Measurements from ENCODE around the gene PLXNA2. TPM values are rescaled to one million over a fixed set of nuclear protein-coding genes. Genes with fewer than 3 reads are reported as not detected.

The PLXNA2 gene
- polyA plus RNA-seq, 1 donor from 2014 or later, result 0.15 TPM

DNA sequence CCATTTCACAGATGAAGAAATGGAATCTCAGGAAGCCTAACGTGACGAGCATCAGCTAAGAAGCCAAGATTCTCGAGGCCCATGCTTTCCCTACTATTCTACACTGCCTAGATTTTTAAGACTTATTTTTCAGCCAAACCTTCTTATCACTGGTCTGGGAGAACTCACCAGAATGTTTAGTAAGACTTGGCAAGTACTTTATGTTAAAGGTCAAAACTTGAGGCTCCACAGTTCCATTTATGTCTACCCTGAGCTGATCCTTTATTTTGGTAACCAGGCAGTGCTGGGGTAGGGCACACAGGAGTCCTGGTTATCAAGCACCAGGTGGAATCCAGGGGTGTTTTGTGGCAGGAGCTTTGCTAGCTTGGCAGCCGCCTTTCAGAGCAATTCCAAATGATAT lies 16.8 kb downstream of the PLXNA2 start:
- Mint-ChIP-seq H3K4me1 (no peaks in the 10 kb centered on the region), H3K27ac (no peak overlapping the region)

DNA sequence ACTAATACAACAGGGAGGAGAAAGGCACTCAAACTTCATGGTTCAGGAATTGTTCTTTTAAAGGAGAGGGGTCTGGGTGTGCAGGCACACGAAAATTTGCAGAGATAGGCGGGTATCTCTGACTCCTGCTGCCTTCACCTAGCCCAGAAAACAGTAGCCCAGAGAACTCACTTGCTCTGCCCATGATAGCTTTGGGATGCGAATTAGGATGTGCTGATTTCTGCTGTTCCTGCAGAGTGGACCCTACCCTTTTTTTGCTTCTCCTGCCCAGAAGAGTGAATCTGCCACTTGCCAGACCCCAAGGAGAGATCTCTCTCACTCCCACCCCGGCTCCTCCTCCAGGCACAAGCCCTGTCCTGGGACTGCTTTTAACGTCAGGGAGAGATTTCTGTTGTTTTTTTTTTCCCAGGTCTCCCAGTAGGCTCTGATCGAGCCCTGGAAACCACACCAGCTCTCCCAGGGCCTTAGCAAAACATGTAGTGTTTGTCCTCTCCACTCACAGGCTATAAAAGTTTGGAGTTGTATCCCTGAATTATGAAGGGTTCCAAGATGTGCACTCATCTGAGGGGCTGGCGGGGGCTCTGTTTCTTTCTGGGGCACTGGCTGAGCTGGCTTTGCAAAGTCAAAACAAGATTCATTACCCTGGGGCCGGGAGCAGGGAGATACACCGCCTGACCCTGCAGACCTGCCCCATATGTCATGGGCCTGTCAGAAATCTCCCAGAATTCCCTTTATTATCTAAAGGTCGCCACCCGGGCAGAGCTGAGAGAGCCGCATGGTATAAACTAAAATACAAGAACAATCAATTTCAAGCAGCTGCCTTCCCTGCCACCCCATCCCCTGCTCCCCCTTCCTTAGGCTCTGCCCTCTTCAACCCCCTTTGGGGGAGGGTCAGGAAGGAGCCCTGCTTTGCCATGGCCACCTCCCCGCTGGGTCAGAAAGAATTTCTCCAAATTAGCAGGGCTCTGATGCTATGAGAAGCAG lies 17.9 kb downstream of the PLXNA2 start:
- Mint-ChIP-seq H3K9me3 (no peaks in the 10 kb centered on the region), H3K36me3 (peaks cover 1% of the 10 kb centered on the region), H3K4me1 (no peaks in the 10 kb centered on the region), H3K27ac (peak overlapping the region in 1 of 3 donors; percentile 16), H3K27me3 (peaks cover 21% of the 10 kb centered on the region), H3K4me3 (no peak overlapping the region)

More for the DNA sequence above, 16.8 kb downstream of the PLXNA2 start:
- H3K27me3 Mint-ChIP-seq, result peaks cover 21% of the 10 kb centered on the region
- peaks cover 1% of the 10 kb centered on the region for H3K36me3 Mint-ChIP-seq
- peak overlapping the region in 1 of 4 donors; percentile 3 for H3K4me3 Mint-ChIP-seq
- no peaks in the 10 kb centered on the region for H3K9me3 Mint-ChIP-seq

DNA sequence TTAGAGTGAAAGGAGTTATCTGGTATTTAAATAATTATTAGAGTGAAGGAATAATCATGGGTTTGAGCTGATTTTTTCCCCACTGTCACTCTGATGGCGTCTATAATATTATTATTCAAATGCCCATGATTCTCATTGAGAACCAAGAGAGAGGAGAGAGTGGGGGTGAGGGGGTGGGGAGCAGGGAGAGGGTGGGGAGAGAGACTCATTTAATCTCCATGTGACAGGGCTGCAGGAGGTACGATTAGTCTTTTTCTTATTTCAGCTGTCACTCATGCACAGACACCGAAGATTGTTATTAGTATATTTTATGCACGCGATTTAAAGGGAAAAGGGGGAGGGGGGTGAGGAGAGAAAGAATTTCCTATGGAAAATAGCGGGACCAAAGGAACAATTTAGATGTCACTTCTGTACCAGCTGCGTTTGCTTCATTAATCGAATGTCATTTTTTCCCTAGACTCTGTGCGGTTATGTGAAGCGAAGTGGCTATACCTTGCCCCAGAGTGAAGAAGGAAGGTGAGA lies 19.9 kb downstream of the PLXNA2 start:
- H3K36me3 Mint-ChIP-seq, result no peaks in the 10 kb centered on the region
- H3K4me3 Mint-ChIP-seq, result no peak overlapping the region
- H3K4me1 Mint-ChIP-seq, result no peaks in the 10 kb centered on the region
- peaks cover 18% of the 10 kb centered on the region for H3K27me3 Mint-ChIP-seq
- H3K9me3 Mint-ChIP-seq, result peaks cover 0 to 2% (median 0%) of the 10 kb centered on the region in 3 donors
- H3K27ac Mint-ChIP-seq, result no peak overlapping the region

DNA sequence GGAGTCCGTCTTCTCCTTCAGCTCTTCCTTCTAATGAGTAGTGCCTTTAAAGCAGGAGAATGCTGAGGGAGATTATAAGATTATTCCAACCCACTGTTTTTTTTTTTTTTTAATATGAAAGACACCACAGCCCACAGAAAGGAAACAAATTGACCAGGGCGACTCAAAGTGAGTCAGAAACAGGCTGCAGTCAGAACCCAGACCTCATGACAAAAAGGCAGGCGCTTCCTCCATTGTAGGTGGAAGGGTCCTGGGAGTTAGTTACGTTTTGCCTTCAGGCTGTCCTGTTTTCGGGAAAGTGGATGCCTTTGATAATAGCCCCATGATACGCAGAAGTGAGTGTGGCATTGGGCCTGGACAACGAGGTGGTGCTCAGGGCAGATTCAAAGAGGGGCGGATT lies 21.0 kb downstream of the PLXNA2 start:
- Mint-ChIP-seq H3K9me3 (peaks cover 0 to 2% (median 0%) of the 10 kb centered on the region in 3 donors), H3K27ac (no peak overlapping the region), H3K4me3 (no peak overlapping the region), H3K4me1 (no peaks in the 10 kb centered on the region), H3K27me3 (peaks cover 9% of the 10 kb centered on the region), H3K36me3 (no peaks in the 10 kb centered on the region)

DNA sequence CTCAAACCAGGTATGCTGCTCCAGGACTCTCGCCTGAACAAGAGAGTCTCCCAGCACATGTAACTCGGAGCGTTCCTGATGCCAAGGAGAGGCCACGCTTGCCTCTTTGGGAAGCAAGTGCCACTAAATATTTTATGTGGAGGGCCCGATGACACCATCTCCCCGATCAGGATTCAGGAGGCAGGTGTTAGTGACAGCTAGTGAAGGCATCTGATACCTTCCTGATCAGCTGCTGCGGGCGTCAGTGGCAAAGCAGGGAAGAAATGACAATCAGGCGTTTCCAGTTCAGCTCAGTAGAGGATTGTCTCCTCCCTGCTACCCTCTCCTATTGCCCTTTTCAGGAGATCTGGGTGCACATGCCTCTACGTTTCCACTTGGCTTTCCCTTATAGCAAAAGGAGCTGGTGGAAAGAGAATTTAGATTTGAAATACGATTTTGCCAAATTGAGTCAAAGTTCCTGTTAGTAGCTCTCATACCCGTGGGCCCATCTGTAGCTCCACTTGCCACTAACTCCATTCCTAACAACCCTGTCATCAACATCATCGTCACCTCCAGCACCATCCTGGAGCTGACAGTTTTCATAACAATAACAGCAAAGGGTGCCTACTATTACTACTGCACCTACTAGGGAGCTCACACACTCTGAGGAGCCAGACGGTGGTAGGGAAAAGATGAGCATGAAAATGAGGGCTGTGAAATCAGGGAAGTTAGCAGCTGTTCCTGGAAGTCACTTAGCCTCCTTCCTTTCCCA lies 21.6 kb downstream of the PLXNA2 start:
- H3K9me3 Mint-ChIP-seq, result peaks cover 0 to 2% (median 0%) of the 10 kb centered on the region in 3 donors
- H3K4me1 Mint-ChIP-seq, result no peaks in the 10 kb centered on the region
- H3K27ac Mint-ChIP-seq, result peak overlapping the region in 1 of 3 donors; percentile 28
- no peaks in the 10 kb centered on the region for H3K36me3 Mint-ChIP-seq
- H3K4me3 Mint-ChIP-seq, result no peak overlapping the region
- H3K27me3 Mint-ChIP-seq, result peaks cover 7% of the 10 kb centered on the region

DNA sequence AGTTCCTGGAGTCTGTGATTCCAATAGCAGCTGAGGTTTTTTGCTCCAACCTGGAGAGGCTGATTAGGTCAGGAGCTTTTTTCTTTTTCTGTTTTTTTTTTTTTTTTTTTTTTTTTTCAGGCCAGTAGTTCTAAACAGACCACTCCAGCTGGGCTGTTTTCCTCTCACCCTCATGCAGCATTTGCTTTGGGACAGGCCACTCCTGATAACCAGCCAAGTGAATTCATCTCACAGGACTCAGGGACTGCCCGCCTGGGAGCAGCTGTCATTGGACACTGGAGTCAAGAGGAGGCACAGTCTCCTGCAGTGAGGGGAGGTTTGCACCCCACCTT lies 22.9 kb downstream of the PLXNA2 start:
- Mint-ChIP-seq H3K27me3 (peaks cover 11% of the 10 kb centered on the region), H3K4me1 (no peaks in the 10 kb centered on the region), H3K9me3 (peaks cover 0 to 2% (median 0%) of the 10 kb centered on the region in 3 donors), H3K4me3 (no peak overlapping the region), H3K36me3 (no peaks in the 10 kb centered on the region), H3K27ac (no peak overlapping the region)

DNA sequence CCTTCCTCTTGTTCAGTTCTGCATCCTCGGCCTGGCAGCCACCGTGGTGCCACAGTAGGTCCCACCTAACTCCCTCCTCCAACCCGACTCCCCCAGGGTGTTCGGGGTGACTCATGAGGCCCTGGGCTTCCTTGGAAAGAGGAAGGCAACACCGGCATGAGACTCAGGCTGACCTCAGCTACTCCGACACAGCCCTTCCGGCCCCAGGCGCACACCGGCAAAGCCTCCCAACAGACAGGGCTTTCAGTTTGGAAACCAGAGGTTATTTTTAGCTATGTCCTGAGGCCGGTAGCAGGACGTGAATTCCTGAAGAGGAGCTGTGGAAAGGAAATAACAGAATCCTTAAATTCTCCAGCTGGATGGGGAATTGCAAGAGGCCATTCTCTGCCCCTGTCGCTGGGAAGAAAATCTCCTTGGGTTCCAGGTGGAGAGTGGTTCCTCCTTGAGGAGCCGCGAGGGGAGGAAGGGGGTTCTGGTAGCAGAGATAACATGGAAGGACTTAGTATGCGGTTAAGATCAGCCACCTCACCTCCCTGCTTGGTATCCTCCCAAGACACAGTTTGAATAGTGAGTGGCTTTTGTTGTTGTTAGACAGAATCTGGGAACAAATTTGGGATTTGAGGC lies 24.4 kb downstream of the PLXNA2 start:
- Mint-ChIP-seq H3K27me3 (peaks cover 12% of the 10 kb centered on the region), H3K4me3 (no peak overlapping the region), H3K27ac (no peak overlapping the region), H3K36me3 (peaks cover 1% of the 10 kb centered on the region), H3K9me3 (peaks cover 0 to 2% (median 0%) of the 10 kb centered on the region in 3 donors), H3K4me1 (no peaks in the 10 kb centered on the region)

DNA sequence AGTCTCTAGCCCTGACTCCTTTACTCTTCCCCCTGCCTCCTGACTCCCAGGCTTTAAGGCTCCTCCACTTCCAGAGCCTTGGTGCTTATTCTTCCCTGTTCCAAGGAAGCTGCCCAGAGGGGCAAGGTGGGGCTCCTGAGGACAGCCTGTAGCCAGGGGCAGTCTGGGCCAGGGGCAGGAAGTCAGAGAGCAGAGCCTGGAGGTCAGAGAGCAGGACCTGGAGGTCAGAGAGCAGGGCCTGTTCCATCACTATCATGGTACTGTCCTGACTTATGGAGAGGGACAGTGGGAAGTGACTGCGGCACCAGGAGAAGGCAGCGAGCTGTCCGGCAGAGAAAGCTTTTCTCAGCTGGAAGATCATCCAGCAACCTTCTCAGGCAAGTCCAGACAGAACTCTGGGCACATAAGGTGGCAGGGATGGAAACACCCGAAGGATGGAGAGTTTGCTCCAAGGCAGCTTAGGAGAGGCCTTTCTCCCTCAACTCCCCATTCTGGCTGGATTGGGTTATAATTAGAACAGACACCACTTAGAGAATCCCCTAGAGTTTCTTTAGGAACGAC lies 25.0 kb downstream of the PLXNA2 start:
- H3K27ac Mint-ChIP-seq, result no peak overlapping the region
- peaks cover 12% of the 10 kb centered on the region for H3K27me3 Mint-ChIP-seq
- no peaks in the 10 kb centered on the region for H3K4me1 Mint-ChIP-seq
- H3K4me3 Mint-ChIP-seq, result no peak overlapping the region
- peaks cover 0 to 2% (median 0%) of the 10 kb centered on the region in 3 donors for H3K9me3 Mint-ChIP-seq
- H3K36me3 Mint-ChIP-seq, result peaks cover 1% of the 10 kb centered on the region

DNA sequence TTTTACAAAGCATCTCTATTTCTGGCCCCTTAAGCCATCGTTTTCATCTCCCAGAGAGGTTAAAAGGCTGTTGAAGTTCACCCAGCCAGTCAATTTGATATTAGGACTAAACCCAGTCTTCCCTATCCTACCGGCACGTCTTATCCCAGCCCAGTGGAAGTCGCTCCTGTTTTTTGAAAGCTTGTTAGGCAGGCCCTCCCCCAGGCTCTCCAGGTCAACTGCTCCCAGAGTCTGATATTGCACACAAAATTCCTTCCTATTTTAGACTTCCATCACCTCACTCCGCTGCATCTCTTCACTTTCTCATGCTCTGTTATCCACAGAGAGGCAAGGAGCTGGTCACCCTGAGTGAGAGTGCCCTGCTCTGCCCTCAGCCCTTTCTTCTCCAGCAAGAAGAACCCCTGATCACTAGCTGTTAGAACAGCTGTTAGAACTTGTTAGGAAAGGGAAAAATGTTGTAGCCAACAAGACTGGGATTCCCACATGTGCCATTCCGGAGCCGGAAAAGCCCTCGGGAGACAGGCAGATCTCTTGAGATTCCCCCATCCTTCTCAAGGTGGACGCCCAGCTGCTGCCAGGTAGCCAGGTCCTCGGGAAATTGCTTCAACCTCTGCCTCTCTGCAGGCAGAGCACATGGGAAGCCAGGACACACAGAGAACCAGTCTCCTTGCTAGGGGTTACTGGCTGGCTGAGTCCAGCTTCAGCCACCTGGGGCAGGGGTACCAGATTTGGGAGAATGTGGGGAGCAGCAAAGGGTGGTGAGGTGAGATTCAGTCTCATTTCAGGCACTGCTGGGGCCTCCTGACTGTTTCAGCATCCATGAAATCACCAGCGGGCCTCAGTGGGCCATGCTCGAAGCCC lies 25.7 kb downstream of the PLXNA2 start:
- Mint-ChIP-seq H3K27me3 (peaks cover 12% of the 10 kb centered on the region), H3K27ac (no peak overlapping the region), H3K4me3 (no peak overlapping the region), H3K9me3 (peaks cover 0 to 2% (median 0%) of the 10 kb centered on the region in 3 donors), H3K36me3 (peaks cover 1% of the 10 kb centered on the region), H3K4me1 (no peaks in the 10 kb centered on the region)

DNA sequence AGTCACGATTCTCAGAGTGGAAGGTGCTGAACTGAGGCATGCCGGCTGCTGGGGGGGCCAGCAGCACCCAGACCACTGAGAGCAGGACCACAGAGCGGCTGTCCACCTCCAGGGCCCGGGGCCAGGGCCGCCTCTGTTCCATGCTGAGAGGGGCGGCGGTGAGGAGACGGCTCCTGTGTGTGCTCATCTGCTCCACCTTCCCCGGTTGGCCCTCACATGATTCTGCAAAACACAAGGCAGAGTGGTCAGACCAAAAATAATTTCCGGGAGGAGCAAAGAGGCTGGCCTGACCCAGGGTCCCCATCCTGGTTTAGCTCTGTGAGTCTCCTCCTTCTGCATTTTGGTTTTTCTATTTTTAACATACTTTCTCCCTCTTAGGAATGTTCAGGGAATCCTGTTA lies 26.4 kb downstream of the PLXNA2 start:
- H3K9me3 Mint-ChIP-seq, result peaks cover 0 to 2% (median 0%) of the 10 kb centered on the region in 3 donors
- H3K27ac Mint-ChIP-seq, result no peak overlapping the region
- H3K4me1 Mint-ChIP-seq, result no peaks in the 10 kb centered on the region
- H3K36me3 Mint-ChIP-seq, result peaks cover 1% of the 10 kb centered on the region
- H3K27me3 Mint-ChIP-seq, result peaks cover 12% of the 10 kb centered on the region
- H3K4me3 Mint-ChIP-seq, result no peak overlapping the region

DNA sequence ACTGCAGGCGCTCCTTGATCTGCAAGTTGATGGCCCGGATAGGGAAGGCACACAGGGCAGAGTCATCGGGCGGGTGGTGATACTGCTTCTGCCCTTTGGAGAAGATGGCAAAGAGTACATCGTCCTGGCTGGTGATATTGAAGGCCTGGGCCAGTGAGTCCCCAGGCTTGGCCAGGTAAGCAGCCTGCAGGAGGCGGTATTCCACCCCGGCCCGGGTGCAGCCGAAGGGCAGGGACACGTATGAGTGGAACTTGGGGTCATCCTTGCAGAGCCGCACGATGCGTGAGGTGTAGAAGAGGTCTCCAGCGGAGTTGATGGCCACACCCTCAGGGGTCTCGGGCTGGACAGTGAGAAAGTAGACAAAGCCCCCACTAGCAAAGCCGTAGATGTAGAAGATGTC lies 27.4 kb downstream of the PLXNA2 start:
- Mint-ChIP-seq H3K27ac (no peak overlapping the region), H3K9me3 (peaks cover 0 to 2% (median 0%) of the 10 kb centered on the region in 3 donors), H3K4me3 (no peak overlapping the region), H3K27me3 (peaks cover 12% of the 10 kb centered on the region), H3K4me1 (no peaks in the 10 kb centered on the region), H3K36me3 (peaks cover 1% of the 10 kb centered on the region)

DNA sequence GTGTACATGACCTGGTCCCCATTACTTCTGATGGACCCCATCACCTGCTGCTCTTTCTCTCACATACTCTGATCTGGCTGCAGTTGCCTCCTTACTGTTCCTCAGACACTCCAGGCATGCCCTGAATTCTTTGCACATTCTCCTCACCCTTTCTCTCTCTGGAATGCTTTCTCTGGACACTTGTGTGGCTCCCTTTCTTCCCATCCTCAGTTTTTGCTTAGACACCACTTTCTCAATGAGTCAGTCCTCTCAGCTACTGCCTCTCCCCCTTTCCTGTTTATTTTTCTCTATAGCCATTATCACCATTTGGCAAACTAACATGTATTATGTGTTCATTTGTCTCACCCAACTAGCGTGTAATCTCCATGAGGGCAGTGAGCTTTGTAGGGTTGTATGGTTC lies 28.1 kb downstream of the PLXNA2 start:
- Mint-ChIP-seq H3K27me3 (peaks cover 14% of the 10 kb centered on the region), H3K27ac (no peak overlapping the region), H3K4me3 (no peak overlapping the region), H3K4me1 (no peaks in the 10 kb centered on the region), H3K9me3 (peaks cover 0 to 2% (median 0%) of the 10 kb centered on the region in 3 donors), H3K36me3 (peaks cover 1% of the 10 kb centered on the region)

DNA sequence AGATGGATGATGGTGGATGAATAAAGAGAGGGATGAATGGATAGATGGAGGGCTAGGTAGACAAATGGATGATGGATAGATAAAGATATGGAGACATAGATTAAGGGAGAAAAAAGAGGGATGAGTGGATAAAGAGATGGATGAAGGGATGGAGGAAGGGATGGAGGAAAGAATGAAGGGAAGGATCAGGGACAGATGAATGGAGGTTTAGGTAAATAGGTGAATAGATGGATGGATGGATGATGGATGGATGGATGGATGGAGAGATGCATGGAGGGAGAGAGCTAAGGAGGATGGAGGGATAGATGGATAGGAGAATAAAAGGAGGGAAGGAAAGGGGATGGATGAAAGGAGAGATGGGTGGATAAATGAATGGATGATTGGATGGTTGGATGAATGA lies 28.8 kb downstream of the PLXNA2 start:
- Mint-ChIP-seq H3K4me1 (no peaks in the 10 kb centered on the region), H3K27ac (no peak overlapping the region), H3K4me3 (no peak overlapping the region), H3K27me3 (peaks cover 14% of the 10 kb centered on the region), H3K36me3 (peaks cover 1% of the 10 kb centered on the region), H3K9me3 (peaks cover 0 to 2% (median 0%) of the 10 kb centered on the region in 3 donors)

DNA sequence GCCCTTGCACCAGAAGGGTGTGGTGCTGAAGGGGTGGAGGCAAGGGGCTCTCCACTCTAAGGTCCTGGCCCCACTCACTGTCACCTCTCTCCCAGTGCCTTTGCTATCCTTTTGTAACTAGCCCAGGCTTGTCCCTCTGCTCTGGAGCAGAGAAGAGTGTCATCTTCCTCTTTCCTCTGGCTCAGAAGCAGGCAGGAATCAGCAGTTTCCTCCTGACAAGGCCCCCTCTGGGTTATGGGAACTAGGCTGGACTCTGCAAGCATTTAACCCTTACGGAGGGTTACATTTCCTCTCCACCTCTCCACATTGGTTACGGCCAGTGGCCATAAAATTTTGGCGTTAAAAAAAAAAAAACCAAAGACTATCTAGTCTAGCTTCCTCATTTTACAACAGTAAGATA lies 30.4 kb downstream of the PLXNA2 start:
- Mint-ChIP-seq H3K4me1 (no peaks in the 10 kb centered on the region), H3K4me3 (no peak overlapping the region), H3K27ac (no peak overlapping the region), H3K36me3 (peaks cover 1% of the 10 kb centered on the region), H3K27me3 (peaks cover 10% of the 10 kb centered on the region), H3K9me3 (no peaks in the 10 kb centered on the region)

Data from IgD-negative memory B cell (primary cell).